Nephron (organoid): ENCODE results near the gene CHRNG.

Experiments
- H3K27ac Mint-ChIP-seq, 3 experiments: 2 replicates each; pipeline ENCODE4 v1.8.0; 2020; ENCODE audit warnings: mixed read lengths in 3 of 3, mild to moderate bottlenecking in 2 of 3, moderate library complexity in 1 of 3
- H3K27me3 Mint-ChIP-seq: 2 replicates; pipeline ENCODE4 v1.8.0; 2021; ENCODE audit warnings: low read depth, mild to moderate bottlenecking, moderate library complexity, mixed read lengths
- H3K36me3 Mint-ChIP-seq: 2 replicates; pipeline ENCODE4 v1.8.0; 2020; ENCODE audit warnings: low read depth, mixed read lengths
- H3K4me1 Mint-ChIP-seq: 2 replicates; pipeline ENCODE4 v1.8.0; 2020; ENCODE audit warnings: mixed read lengths
- H3K4me3 Mint-ChIP-seq, 3 experiments: 2 replicates each; pipeline ENCODE4 v1.8.0; 2020; ENCODE audit warnings: mild to moderate bottlenecking in 3 of 3, mixed read lengths in 3 of 3, moderate library complexity in 2 of 3
- H3K9me3 Mint-ChIP-seq: 2 replicates; pipeline ENCODE4 v1.8.0; 2020; ENCODE audit warnings: mixed read lengths
- CTCF ChIP-seq, 3 experiments: fragments of 200-600 bp; sonication (generic); IDR thresholded peaks; one replicate each; pipeline ENCODE4 v1.5.0; 2021; ENCODE audit warnings: antibody characterized with exemption in 3 of 3; ENCODE audit not compliant: unreplicated experiment in 3 of 3

Gene CHRNG

GRCh38 chr2:232535761-232536530, 3.5 kb upstream of the CHRNG start:
- Mint-ChIP-seq H3K27me3 (no peaks in the 10 kb centered on the region), H3K9me3 (no peaks in the 10 kb centered on the region), H3K36me3 (no peaks in the 10 kb centered on the region), H3K27ac (peak overlapping the region in 1 of 3 experiments; percentile 52), H3K4me3 (no peak overlapping the region), H3K4me1 (peaks cover 55% of the 10 kb centered on the region)
- TF ChIP-seq CTCF (IDR thresholded peaks at IDR 0.05; ENCODE audit: unreplicated experiment in 3 of 3): no peak

GRCh38 chr2:232537079-232537478, 2.4 kb upstream of the CHRNG start:
- peak overlapping the region in 1 of 3 experiments; percentile 30 for H3K4me3 Mint-ChIP-seq
- H3K9me3 Mint-ChIP-seq: no peaks in the 10 kb centered on the region
- H3K27ac Mint-ChIP-seq: peak overlapping the region; percentile 23 to 68 (median 52)
- TF ChIP-seq CTCF (IDR thresholded peaks at IDR 0.05; ENCODE audit: unreplicated experiment in 3 of 3): peak in 1 of 3 experiments; percentile 31
- no peaks in the 10 kb centered on the region for H3K36me3 Mint-ChIP-seq
- H3K27me3 Mint-ChIP-seq: no peaks in the 10 kb centered on the region
- H3K4me1 Mint-ChIP-seq: peaks cover 61% of the 10 kb centered on the region

GRCh38 chr2:232537499-232537898, 2.0 kb upstream of the CHRNG start:
- peak overlapping the region in 1 of 3 experiments; percentile 30 for H3K4me3 Mint-ChIP-seq
- H3K9me3 Mint-ChIP-seq: no peaks in the 10 kb centered on the region
- peak overlapping the region; percentile 23 to 68 (median 52) for H3K27ac Mint-ChIP-seq
- H3K27me3 Mint-ChIP-seq: no peaks in the 10 kb centered on the region
- TF ChIP-seq CTCF (IDR thresholded peaks at IDR 0.05; ENCODE audit: unreplicated experiment in 3 of 3): no peak
- no peaks in the 10 kb centered on the region for H3K36me3 Mint-ChIP-seq
- H3K4me1 Mint-ChIP-seq: peaks cover 63% of the 10 kb centered on the region

GRCh38 chr2:232538671-232539070, 821 bp upstream of the CHRNG start:
- H3K36me3 Mint-ChIP-seq: peaks cover 2% of the 10 kb centered on the region
- peak overlapping the region; percentile 52 to 73 (median 64) for H3K27ac Mint-ChIP-seq
- H3K4me3 Mint-ChIP-seq: peak overlapping the region in 2 of 3 experiments; percentile 72 to 89
- H3K4me1 Mint-ChIP-seq: peaks cover 58% of the 10 kb centered on the region
- no peaks in the 10 kb centered on the region for H3K9me3 Mint-ChIP-seq
- TF ChIP-seq CTCF (IDR thresholded peaks at IDR 0.05; ENCODE audit: unreplicated experiment in 3 of 3): no peak
- no peaks in the 10 kb centered on the region for H3K27me3 Mint-ChIP-seq

- peaks cover 47% of the 10 kb centered on the region for H3K4me1 Mint-ChIP-seq
- H3K4me3 Mint-ChIP-seq: peak overlapping the region; percentile 65 to 89 (median 72)
- TF ChIP-seq CTCF (IDR thresholded peaks at IDR 0.05; ENCODE audit: unreplicated experiment in 3 of 3): no peak
- H3K27me3 Mint-ChIP-seq: no peaks in the 10 kb centered on the region
- H3K9me3 Mint-ChIP-seq: peaks cover 2% of the 10 kb centered on the region
- H3K27ac Mint-ChIP-seq: no peak overlapping the region
- peaks cover 16% of the 10 kb centered on the region for H3K36me3 Mint-ChIP-seq
Measured at GRCh38 chr2:232540441-232541041, 1.0 kb downstream of the CHRNG start.
